HepG2 (cell line): ENCODE data around the gene CDK15. TPM values are rescaled to one million over a fixed set of nuclear protein-coding genes. Genes with fewer than 3 reads are reported as not detected.

Experiments used
- ATAC-seq: fragments of 200-7000 bp; cut with Tn5 transposase; 3 replicates; pipeline ENCODE4 v1.9.1; 2020; ENCODE audit warnings: mild to moderate bottlenecking, moderate library complexity
- BruUV-seq: library from RNA; stranded (reverse); fragments of 400-500 nt; replicated peaks from 2 replicates; lab custom pipeline; 2021; lab: Mats Ljungman, UMichigan
- CTCF ChIA-PET: fragments of 300-600 bp; formaldehyde crosslinking; extraction: SDS; loops from one replicate; lab custom pipeline; 2021; ENCODE audit warnings: low total read pairs, inconsistent platforms, low intra/inter-chr PET ratio; lab: Yijun Ruan, JAX
- POLR2A ChIA-PET: fragments of 350-600 bp; sonication (Branson Sonifier 250); formaldehyde crosslinking; loops from one replicate; lab custom pipeline; 2020; ENCODE audit warnings: antibody characterized with exemption, inconsistent platforms; lab: Yijun Ruan, JAX
- DNase-seq: peaks from one replicate; pipeline ENCODE4 v3.0.0-alpha.2; 2015; ENCODE audit warnings: low spot score
- FAIRE-seq: peaks from 3 replicates; lab custom pipeline; 2011; peaks lifted over from hg19 to GRCh38; lab: Jason Lieb, UNC
- H2AFZ ChIP-seq: one replicate; pipeline ENCODE4 v1.6.1; 2011; ENCODE audit warnings: low read length, inconsistent platforms
- H3K27ac ChIP-seq: fragments of 300-600 bp; 3 replicates; pipeline ENCODE4 v1.8.0; 2011; ENCODE audit warnings: mixed run types, mild to moderate bottlenecking, mixed read lengths, low read length, inconsistent platforms; ENCODE audit not compliant: insufficient read depth; ENCODE audit errors: extremely low read length
- H3K27me3 ChIP-seq, 2 experiments: fragments of 200-600 bp in 1 of 2; 2 replicates in 1 of 2; 3 replicates in 1 of 2; pipeline versions ENCODE4 v1.6.0 to v1.8.0; 2011; ENCODE audit warnings: low read length in 2 of 2, mild to moderate bottlenecking in 2 of 2, moderate library complexity in 2 of 2, inconsistent platforms in 1 of 2; ENCODE audit not compliant: insufficient read depth in 2 of 2, control insufficient read depth in 1 of 2
- H3K36me3 ChIP-seq, 2 experiments: fragments of 200-600 bp in 1 of 2; replicated peaks in 1 of 2; 2 replicates in 1 of 2; 3 replicates in 1 of 2; pipeline versions ENCODE4 v1.5.1 to v1.8.0; 2011; ENCODE audit warnings: low read length in 2 of 2, inconsistent platforms in 1 of 2; ENCODE audit not compliant: insufficient read depth in 2 of 2, control insufficient read depth in 1 of 2
- H3K4me1 ChIP-seq: 2 replicates; pipeline ENCODE4 v1.5.1; 2012; ENCODE audit warnings: low read length, inconsistent platforms; ENCODE audit not compliant: insufficient read depth
- H3K4me2 ChIP-seq: 2 replicates; pipeline ENCODE4 v1.6.0; 2011; ENCODE audit warnings: low read depth, low read length, inconsistent platforms
- H3K4me3 ChIP-seq, 3 experiments: fragments of 200-600 bp in 1 of 3; sonication (generic), shearing (Covaris generic) in 1 of 3; replicated peaks in 1 of 3; 2 replicates each; pipeline ENCODE4 v1.5.1; 2011 to 2016; ENCODE audit warnings: low read length in 3 of 3, inconsistent platforms in 2 of 3, low read depth in 2 of 3, mild to moderate bottlenecking in 2 of 3, control low read depth in 1 of 3, mixed read lengths in 1 of 3; ENCODE audit not compliant: insufficient read depth in 1 of 3
- H3K79me2 ChIP-seq: one replicate; pipeline ENCODE4 v1.6.1; 2011; ENCODE audit warnings: low read length, inconsistent platforms; ENCODE audit not compliant: insufficient read depth
- H3K9ac ChIP-seq: 2 replicates; pipeline ENCODE4 v1.6.0; 2011; ENCODE audit warnings: mild to moderate bottlenecking, low read depth, low read length, inconsistent platforms; ENCODE audit not compliant: insufficient read depth
- H3K9me3 ChIP-seq: 2 replicates; pipeline ENCODE4 v1.5.1; 2012; ENCODE audit warnings: mild to moderate bottlenecking, low read length
- H4K20me1 ChIP-seq: 2 replicates; pipeline ENCODE4 v1.6.0; 2011; ENCODE audit warnings: inconsistent platforms, mild to moderate bottlenecking, low read length, moderate library complexity; ENCODE audit not compliant: insufficient read depth
- ATF1 ChIP-seq: IDR thresholded peaks from 2 replicates; pipeline ENCODE4 v1.6.1; 2016; ENCODE audit warnings: mild to moderate bottlenecking, control low read depth
- HMGXB3 ChIP-seq: sonication (generic); formaldehyde crosslinking; IDR thresholded peaks from 2 replicates; pipeline ENCODE4 v1.4.0; 2020; ENCODE audit warnings: missing genetic modification reagents, borderline replicate concordance
- TBP ChIP-seq: sonication (generic); formaldehyde crosslinking; IDR thresholded peaks from 2 replicates; pipeline ENCODE4 v1.5.0; 2020; ENCODE audit warnings: missing genetic modification reagents
- YEATS2 ChIP-seq: sonication (generic); formaldehyde crosslinking; IDR thresholded peaks from 2 replicates; pipeline ENCODE4 v1.4.0; 2020; ENCODE audit warnings: missing genetic modification reagents, borderline replicate concordance
- ZFP36L2 ChIP-seq: sonication (generic); formaldehyde crosslinking; IDR thresholded peaks from 2 replicates; pipeline ENCODE4 v1.4.0; 2020; ENCODE audit warnings: missing genetic modification reagents
- ZNF253 ChIP-seq: sonication (generic); formaldehyde crosslinking; IDR thresholded peaks from 2 replicates; pipeline ENCODE4 v1.8.0; 2022; ENCODE audit warnings: mild to moderate bottlenecking, missing genetic modification reagents, borderline replicate concordance
- ZNF3 ChIP-seq: IDR thresholded peaks from 2 replicates; pipeline ENCODE4 v1.7.0; 2017; ENCODE audit warnings: inconsistent platforms
- ZNF646 ChIP-seq: sonication (generic); formaldehyde crosslinking; IDR thresholded peaks from 2 replicates; pipeline ENCODE4 v1.9.0; 2021; ENCODE audit warnings: mild to moderate bottlenecking, missing genetic modification reagents
- ZSCAN9 ChIP-seq: IDR thresholded peaks from 2 replicates; pipeline ENCODE4 v1.6.1; 2016; ENCODE audit warnings: borderline replicate concordance
- WGBS: methylation state at CpG from one replicate; pipeline ENCODE4 v1.1.6; 2017; ENCODE audit warnings: low lambda C conversion rate; 5-methylcytosine and 5-hydroxymethylcytosine counted together
- in situ Hi-C: cut with HindIII; loops from 2 replicates; pipeline ENCODE4 v1.10.0; 2017; ENCODE audit warnings: low pct_unique_long_range_greater_than_20kb; ENCODE audit not compliant: extremely low pct_ligation_motif_present
- intact Hi-C: fragments of 100-400 bp; cut with micrococcal nuclease; formaldehyde crosslinking; loops from one replicate; pipeline ENCODE4 v1.10.0; 2022; ENCODE audit not compliant: unreplicated experiment
- polyA plus RNA-seq, 8 experiments: library from polyadenylated mRNA; depleted of rRNA in 3 of 8; stranded (reverse) in 7 of 8; unstranded in 1 of 8; fragments of >200 nt; fragmentation: Illumina TruSeq in 4 of 8; extraction: Trizol in 4 of 8; gene quantifications; 2 replicates each; pipeline versions ENCODE4 v1.2.1 to v1.2.3, GENCODE V29; 2011 to 2016; ENCODE audit warnings: low read depth in 4 of 8, missing spikeins in 1 of 8, mixed read lengths in 1 of 8; ENCODE audit not compliant: insufficient read depth in 1 of 8
- total RNA-seq, 5 experiments: library from RNA; depleted of rRNA; stranded (reverse); fragments of >200 nt; fragmentation: Illumina TruSeq; extraction: Trizol; gene quantifications; 2 replicates each; pipeline ENCODE4 v1.2.3, GENCODE V29; 2016; ENCODE audit warnings: low read depth in 1 of 5

Gene CDK15
- total and polyA plus RNA-seq, 2 of the 13 experiments (the other 11 are each of a cell fraction or from before 2014, with no cell fraction given), result not detected

GRCh38 chr2:201790989-201791388 lies 15.3 kb upstream of the CDK15 start:
- POLR2A ChIA-PET, result no interaction called here
- WGBS, result 27% methylated on average over 2 of the region's 2 CpGs
- no peak for ATAC-seq
- peaks cover 9% of the 10 kb centered on the region for H3K4me1 ChIP-seq
- no peaks in the 10 kb centered on the region for H3K9me3 ChIP-seq
- no peaks in the 10 kb centered on the region for H3K36me3 ChIP-seq
- CTCF ChIA-PET, result no interaction called here
- in situ Hi-C loops, result loop anchor here (10.0 kb wide), 1 partner anchor 394 kb away; no protein-coding TSS in a partner anchor
- TF ChIP-seq ZNF3, result peak; percentile 90
- no peak for TF ChIP-seq ZNF253
- no peak overlapping the region for H2AFZ ChIP-seq
- intact Hi-C loops, result no loop called here
- BruUV-seq, result no TSS peak
- FAIRE-seq, result no peak
- no peak overlapping the region for H3K9ac ChIP-seq
- no peaks in the 10 kb centered on the region for H4K20me1 ChIP-seq
- no peak for DNase-seq
- H3K79me2 ChIP-seq, result no peaks in the 10 kb centered on the region
- H3K27ac ChIP-seq, result no peak overlapping the region
- no peak overlapping the region for H3K4me2 ChIP-seq
- peaks cover 0 to 2% of the 10 kb centered on the region in 2 experiments; a peak in 1 of 5 replicates for H3K27me3 ChIP-seq
- H3K4me3 ChIP-seq, result no peak overlapping the region

- Histone ChIP-seq H3K79me2 (no peaks in the 10 kb centered on the region), H3K36me3 (no peaks in the 10 kb centered on the region), H3K4me2 (no peak overlapping the region), H3K9me3 (no peaks in the 10 kb centered on the region), H4K20me1 (no peaks in the 10 kb centered on the region), H3K4me3 (no peak overlapping the region), H3K27ac (no peak overlapping the region), H2AFZ (no peak overlapping the region), H3K9ac (no peak overlapping the region), H3K27me3 (no peaks in the 10 kb centered on the region), H3K4me1 (peaks cover 9% of the 10 kb centered on the region)
- POLR2A ChIA-PET, result no interaction called here
- CTCF ChIA-PET, result no interaction called here
- intact Hi-C loops, result no loop called here
- 38% methylated on average over 1 of the region's 1 CpG for WGBS
- no peak for ATAC-seq
- no peak for DNase-seq
- BruUV-seq, result no TSS peak
- in situ Hi-C loops, result loop anchor here (10.0 kb wide), 1 partner anchor 391 kb away; no protein-coding TSS in a partner anchor
- no peak for FAIRE-seq
- TF ChIP-seq ZNF646 (CRISPR knock-in tag) (no peak), ZSCAN9 (no peak), ATF1 (no peak), YEATS2 (no peak), HMGXB3 (CRISPR knock-in tag) (no peak), TBP (CRISPR knock-in tag) (no peak), ZFP36L2 (no peak)
Measured at GRCh38 chr2:201793631-201794030, 12.7 kb upstream of the CDK15 start.
